PC-3 (cell line): ENCODE results near the gene ATP6V0E1. TPM values are rescaled to one million over a fixed set of nuclear protein-coding genes. Genes with fewer than 3 reads are reported as not detected.

Experiments used
- ATAC-seq: fragments of 200-7000 bp; cut with Tn5 transposase; 2 replicates; pipeline ENCODE4 v1.9.1; 2020; ENCODE audit warnings: mild to moderate bottlenecking, moderate library complexity
- BruUV-seq: library from RNA; stranded (reverse); fragments of 400-500 nt; replicated peaks from 2 replicates; lab custom pipeline; 2021; lab: Mats Ljungman, UMichigan
- CTCF ChIA-PET: fragments of 300-600 bp; sonication (Branson Sonifier 250); formaldehyde crosslinking; loops from one replicate; lab custom pipeline; 2022; ENCODE audit warnings: antibody characterized with exemption; lab: Charles Lee
- POLR2A ChIA-PET: fragments of 300-600 bp; sonication (Branson Sonifier 250); formaldehyde crosslinking; loops from one replicate; lab custom pipeline; 2022; ENCODE audit warnings: antibody characterized with exemption; ENCODE audit not compliant: unreplicated experiment; lab: Charles Lee
- DNase-seq: peaks from one replicate; pipeline ENCODE4 v3.0.0-alpha.2; 2015
- H2AFZ ChIP-seq: fragments of 300-600 bp; sonication (generic); 2 replicates; pipeline ENCODE4 v1.6.0; 2016; ENCODE audit warnings: antibody characterized with exemption, low read length
- H3F3A ChIP-seq: fragments of 300-600 bp; sonication (generic); one replicate; pipeline ENCODE4 v1.6.0; 2017; ENCODE audit warnings: antibody characterized with exemption, low read length, control low read depth, mild to moderate bottlenecking; ENCODE audit not compliant: unreplicated experiment
- H3K27ac ChIP-seq: fragments of 300-600 bp; sonication (generic); 2 replicates; pipeline ENCODE4 v1.5.1; 2016; ENCODE audit warnings: mild to moderate bottlenecking, low read length
- H3K27me3 ChIP-seq: fragments of 300-600 bp; sonication (generic); 2 replicates; pipeline ENCODE4 v1.6.1; 2016; ENCODE audit warnings: low read length, mixed read lengths
- H3K36me3 ChIP-seq: fragments of 300-600 bp; sonication (generic); 2 replicates; pipeline ENCODE4 v1.6.1; 2016; ENCODE audit warnings: low read depth, mixed run types, low read length, mixed read lengths
- H3K4me1 ChIP-seq: fragments of 300-600 bp; sonication (generic); 2 replicates; pipeline ENCODE4 v1.5.1; 2016; ENCODE audit warnings: low read length; ENCODE audit not compliant: insufficient read depth
- H3K4me2 ChIP-seq: fragments of 300-600 bp; sonication (generic); 2 replicates; pipeline ENCODE4 v1.6.0; 2016; ENCODE audit warnings: low read length
- H3K4me3 ChIP-seq: fragments of 300-600 bp; sonication (generic); 2 replicates; pipeline ENCODE4 v1.5.1; 2016; ENCODE audit warnings: mild to moderate bottlenecking, low read length, mixed read lengths
- H3K79me2 ChIP-seq: fragments of 300-600 bp; sonication (generic); 2 replicates; pipeline ENCODE4 v1.6.1; 2017; ENCODE audit warnings: low read length, mixed read lengths
- H3K9ac ChIP-seq: fragments of 300-600 bp; sonication (generic); 2 replicates; pipeline ENCODE4 v1.6.0; 2016; ENCODE audit warnings: mild to moderate bottlenecking, low read length
- H3K9me2 ChIP-seq: fragments of 300-600 bp; sonication (generic); replicated peaks from 2 replicates; pipeline ENCODE4 v1.6.1; 2016; ENCODE audit warnings: mixed run types, low read length, mixed read lengths
- H3K9me3 ChIP-seq: fragments of 300-600 bp; sonication (generic); 2 replicates; pipeline ENCODE4 v1.6.1; 2016; ENCODE audit warnings: low read length, mixed read lengths
- H4K20me1 ChIP-seq: fragments of 300-600 bp; sonication (generic); 2 replicates; pipeline ENCODE4 v1.6.1; 2016; ENCODE audit warnings: low read length, mixed read lengths
- CTCF ChIP-seq: fragments of 300-600 bp; sonication (generic); conservative IDR thresholded peaks from 2 replicates; pipeline ENCODE4 v1.5.1; 2017; ENCODE audit warnings: antibody characterized with exemption, low read depth, mild to moderate bottlenecking, low read length
- EZH2 ChIP-seq: fragments of 300-600 bp; sonication (generic); IDR thresholded peaks from one replicate; pipeline ENCODE4 v1.6.1; 2017; ENCODE audit warnings: antibody characterized with exemption, mild to moderate bottlenecking, low read length; ENCODE audit not compliant: unreplicated experiment
- EZH2phosphoT487 ChIP-seq: fragments of 300-600 bp; sonication (generic); IDR thresholded peaks from 2 replicates; pipeline ENCODE4 v1.6.1; 2018; ENCODE audit warnings: mild to moderate bottlenecking, antibody characterized with exemption, low read length, borderline replicate concordance
- intact Hi-C: fragments of 100-400 bp; cut with micrococcal nuclease; formaldehyde crosslinking; loops from 2 replicates; pipeline ENCODE4 v1.9.0; 2023
- total RNA-seq: library from RNA; depleted of rRNA; stranded (reverse); fragments of >200 nt; gene quantifications from 2 replicates; pipeline ENCODE4 v1.2.3, GENCODE V29; 2014

ATP6V0E1 gene
- total RNA-seq, 1 experiment from 2014 or later: 154 TPM

GRCh38 chr5:172950176-172950965 lies 33.2 kb upstream of the ATP6V0E1 start:
- no peak overlapping the region for H3K9ac ChIP-seq
- H3K4me2 ChIP-seq: no peak overlapping the region
- CTCF ChIA-PET: no interaction called here
- intact Hi-C loops: no loop called here
- DNase-seq (no peak), ATAC-seq (no peak)
- H4K20me1 ChIP-seq: no peaks in the 10 kb centered on the region
- H3K4me1 ChIP-seq: peaks cover 3% of the 10 kb centered on the region
- no peaks in the 10 kb centered on the region for H3F3A ChIP-seq
- TF ChIP-seq EZH2phosphoT487 (no peak), CTCF (no peak), EZH2 (no peak)
- no peak overlapping the region for H3K4me3 ChIP-seq
- no peak overlapping the region for H2AFZ ChIP-seq
- H3K36me3 ChIP-seq: no peaks in the 10 kb centered on the region; the same call in 1 of the 2 replicates
- no peaks in the 10 kb centered on the region for H3K9me3 ChIP-seq
- no peaks in the 10 kb centered on the region for H3K27me3 ChIP-seq
- POLR2A ChIA-PET: interaction anchor here (0.6 kb wide), 1 partner anchor 185 kb away, joined by 4 read pairs; no protein-coding TSS in a partner anchor
- no peak overlapping the region for H3K27ac ChIP-seq
- BruUV-seq: no TSS peak
- H3K9me2 ChIP-seq: no peaks in the 10 kb centered on the region
- no peaks in the 10 kb centered on the region for H3K79me2 ChIP-seq

GRCh38 chr5:172951371-172952033 lies 32.1 kb upstream of the ATP6V0E1 start:
- ChIA-PET CTCF (no interaction called here), POLR2A (no interaction called here)
- H3K4me3 ChIP-seq: no peak overlapping the region

More at GRCh38 chr5:172951371-172952033, 32.1 kb upstream of the ATP6V0E1 start:
- TF ChIP-seq CTCF (no peak), EZH2phosphoT487 (no peak), EZH2 (no peak)
- Histone ChIP-seq H3K4me2 (no peak overlapping the region), H3K4me1 (peaks cover 13% of the 10 kb centered on the region), H2AFZ (no peak overlapping the region), H3K79me2 (no peaks in the 10 kb centered on the region), H3K36me3 (no peaks in the 10 kb centered on the region; the same call in 1 of the 2 replicates), H3K27me3 (no peaks in the 10 kb centered on the region), H3K9me2 (no peaks in the 10 kb centered on the region), H4K20me1 (no peaks in the 10 kb centered on the region), H3K9me3 (no peaks in the 10 kb centered on the region), H3F3A (no peaks in the 10 kb centered on the region), H3K27ac (no peak overlapping the region), H3K9ac (no peak overlapping the region)
- intact Hi-C loops: no loop called here
- DNase-seq (no peak), ATAC-seq (no peak)
- TSS peak; percentile 48 for BruUV-seq
